Measurements from ENCODE around the gene KCNJ18. TPM values are rescaled to one million over a fixed set of nuclear protein-coding genes. Genes with fewer than 3 reads are reported as not detected.
A peak's percentile ranks its signal among the peaks of the same experiment; 100 is the strongest.
"Not testable (repeated sequence)": the region's sequence is repeated elsewhere in the genome, so short reads cannot be mapped to it uniquely, and the experiment has no call there.

The KCNJ18 gene
- total RNA-seq, 1 donor from 2014 or later: not detected

DNA sequence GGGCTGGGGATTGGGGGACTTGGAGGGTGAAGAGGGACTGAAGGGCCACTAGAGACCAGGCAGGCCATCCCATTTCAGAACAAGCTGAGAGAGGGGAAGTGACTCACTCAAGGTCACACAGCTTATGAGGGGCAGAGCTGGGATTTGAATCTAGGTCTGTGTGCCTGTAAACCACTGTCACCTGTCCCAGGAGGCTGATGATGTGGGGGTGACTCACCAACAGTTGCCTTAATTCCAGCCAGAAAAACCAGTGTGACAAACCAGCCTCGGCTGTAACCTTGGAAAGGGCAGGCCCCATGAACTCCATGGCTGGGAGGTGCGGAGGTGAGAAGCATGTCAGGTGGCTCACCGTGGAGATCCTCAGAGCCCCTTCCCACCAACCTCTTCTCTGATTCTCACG lies 1.6 kb downstream of the KCNJ18 start:
- H3K9me3 ChIP-seq; H3K4me3 ChIP-seq; ATAC-seq; H3K27me3 ChIP-seq (ENCODE audit: low read depth); H3K4me1 ChIP-seq; H3K36me3 ChIP-seq; DNase-seq; intact Hi-C loops (cut with DNase I); H3K27ac ChIP-seq: not testable (repeated sequence)

DNA sequence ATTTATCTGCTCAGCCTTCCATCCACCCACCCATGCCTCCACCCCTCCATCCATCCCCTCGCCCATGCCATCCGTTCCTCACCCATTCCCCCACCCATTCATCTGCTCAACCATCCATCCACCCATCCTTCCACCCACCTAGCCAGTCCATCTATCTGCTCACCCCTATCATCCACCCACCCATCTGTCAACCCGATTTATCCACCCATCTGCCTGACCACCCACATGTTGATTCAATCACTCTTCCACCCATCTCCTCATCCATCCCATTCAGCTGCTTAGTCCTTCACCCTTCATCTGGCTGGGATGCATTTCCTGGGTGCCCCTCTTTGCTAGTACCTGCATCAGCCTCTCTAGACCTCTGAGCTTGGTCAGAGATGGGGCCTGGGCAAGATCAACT lies 3.9 kb downstream of the KCNJ18 start:
- H3K27me3 ChIP-seq (ENCODE audit: low read depth); DNase-seq; H3K27ac ChIP-seq; H3K4me1 ChIP-seq; ATAC-seq; H3K9me3 ChIP-seq; H3K36me3 ChIP-seq; H3K4me3 ChIP-seq; intact Hi-C loops (cut with DNase I): not testable (repeated sequence)

DNA sequence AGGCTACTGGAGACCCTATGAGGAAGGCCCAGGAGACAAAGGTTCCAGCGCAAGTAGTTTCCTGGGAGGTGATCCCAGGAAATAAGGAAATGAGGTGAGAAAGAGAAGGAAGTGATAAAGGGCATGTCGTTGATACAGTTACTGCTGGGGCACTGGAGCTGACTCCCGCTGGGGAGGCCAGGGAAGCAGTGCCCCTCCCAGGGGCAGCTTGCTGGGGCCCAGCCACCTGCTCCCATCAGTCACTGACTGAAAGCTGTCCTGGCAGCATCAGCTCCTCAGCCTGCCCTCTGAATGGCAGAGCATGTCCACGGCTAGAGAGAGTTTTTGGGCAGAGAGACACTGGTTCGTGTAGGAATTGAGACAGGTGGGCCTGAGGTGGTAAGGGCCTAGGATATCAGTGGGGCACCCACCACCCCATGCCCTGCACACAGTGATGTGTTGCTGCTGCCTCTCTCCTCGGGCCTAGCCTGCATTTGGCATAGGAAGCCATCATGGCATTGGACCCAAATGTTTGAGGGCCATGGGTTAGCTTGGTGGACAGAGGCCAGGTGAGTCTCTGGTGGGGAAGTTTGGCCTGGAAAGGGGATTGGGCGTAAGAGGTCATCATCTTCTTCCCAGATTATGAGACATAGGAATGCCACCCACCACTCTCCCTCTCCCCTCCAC lies 4.7 kb downstream of the KCNJ18 start:
- H3K9me3 ChIP-seq; H3K36me3 ChIP-seq; H3K4me3 ChIP-seq; H3K4me1 ChIP-seq; DNase-seq; intact Hi-C loops (cut with DNase I); H3K27ac ChIP-seq; H3K27me3 ChIP-seq (ENCODE audit: low read depth): not testable (repeated sequence)
- peak in 1 of 2 donors; percentile 5 for ATAC-seq

DNA sequence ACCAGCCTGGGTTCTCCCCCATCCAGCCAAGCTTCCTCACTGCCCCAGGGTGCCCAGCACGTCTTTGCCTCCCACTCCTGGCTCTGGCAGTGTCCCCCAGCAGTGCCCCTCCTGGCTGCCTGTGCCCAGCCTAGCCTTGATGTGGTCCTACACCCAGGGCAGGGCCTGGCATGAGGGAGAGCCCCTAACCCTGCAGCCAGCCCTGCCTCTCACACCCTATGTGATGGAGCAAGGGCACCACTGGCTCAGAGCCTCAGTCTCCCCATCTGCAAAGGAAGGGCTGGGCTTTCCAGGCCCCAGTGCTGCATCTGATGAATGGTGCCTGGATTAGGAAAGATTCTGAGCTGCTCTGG lies 5.2 kb downstream of the KCNJ18 start:
- intact Hi-C loops (cut with DNase I); DNase-seq; H3K36me3 ChIP-seq; H3K27ac ChIP-seq; H3K4me1 ChIP-seq; H3K9me3 ChIP-seq; H3K27me3 ChIP-seq (ENCODE audit: low read depth); H3K4me3 ChIP-seq: not testable (repeated sequence)
- ATAC-seq: peak in 1 of 2 donors; percentile 5

DNA sequence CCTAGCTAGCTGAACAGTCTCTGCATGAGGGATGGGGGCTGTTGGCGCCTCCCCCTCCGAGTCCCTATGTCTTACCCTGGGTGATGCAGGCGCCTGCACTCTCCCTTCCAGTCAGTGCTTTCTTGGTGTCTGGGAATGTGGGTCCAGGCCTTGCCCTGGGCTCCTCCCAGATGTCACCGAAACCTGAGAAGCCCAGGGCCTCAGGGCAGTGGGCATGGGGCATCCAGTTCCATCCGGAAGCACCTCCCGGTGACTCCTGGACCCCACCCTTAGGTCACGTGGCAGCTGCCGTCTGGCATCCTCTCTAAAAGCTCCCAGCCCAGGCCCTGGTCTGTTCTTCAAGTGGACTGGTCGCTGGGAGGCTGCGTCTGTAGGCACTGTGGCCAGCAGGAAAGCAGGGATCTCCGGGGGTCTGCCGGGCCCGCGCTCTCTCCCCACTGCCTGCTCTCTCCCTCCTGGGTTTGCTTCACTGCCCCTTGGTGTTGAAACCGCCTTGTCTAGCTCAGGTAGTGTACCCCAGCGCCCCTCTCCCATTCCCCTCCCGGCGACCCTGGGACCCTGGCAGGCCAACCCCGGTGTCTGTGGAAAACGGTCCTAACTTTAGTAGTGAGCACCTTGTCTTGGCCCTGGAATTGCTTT lies 6.2 kb downstream of the KCNJ18 start:
- H3K4me3 ChIP-seq; H3K36me3 ChIP-seq; H3K27me3 ChIP-seq (ENCODE audit: low read depth); H3K27ac ChIP-seq; intact Hi-C loops (cut with DNase I); DNase-seq; H3K4me1 ChIP-seq; ATAC-seq; H3K9me3 ChIP-seq: not testable (repeated sequence)

DNA sequence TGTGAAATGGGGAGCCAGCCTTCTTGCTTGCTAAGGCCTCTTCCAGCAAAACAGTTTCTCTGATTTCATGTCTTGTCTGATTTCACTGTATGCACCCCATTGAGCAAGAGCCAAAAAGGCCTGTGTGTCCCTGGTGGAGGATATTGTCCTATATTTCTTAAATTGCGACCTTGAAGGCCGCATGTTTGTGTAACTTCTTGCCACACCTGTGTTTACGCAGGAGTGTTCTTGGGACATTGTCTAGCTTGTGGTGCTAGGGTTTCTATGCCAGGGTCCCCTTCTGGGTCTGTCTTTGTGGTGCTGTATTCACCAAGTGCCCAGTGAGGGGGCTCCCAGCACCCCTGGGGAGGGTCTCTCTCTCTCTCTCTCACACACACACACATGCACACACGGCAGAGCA lies 6.8 kb downstream of the KCNJ18 start:
- H3K9me3 ChIP-seq; H3K4me3 ChIP-seq; H3K27ac ChIP-seq; intact Hi-C loops (cut with DNase I); H3K4me1 ChIP-seq; H3K27me3 ChIP-seq (ENCODE audit: low read depth); ATAC-seq; DNase-seq; H3K36me3 ChIP-seq: not testable (repeated sequence)

DNA sequence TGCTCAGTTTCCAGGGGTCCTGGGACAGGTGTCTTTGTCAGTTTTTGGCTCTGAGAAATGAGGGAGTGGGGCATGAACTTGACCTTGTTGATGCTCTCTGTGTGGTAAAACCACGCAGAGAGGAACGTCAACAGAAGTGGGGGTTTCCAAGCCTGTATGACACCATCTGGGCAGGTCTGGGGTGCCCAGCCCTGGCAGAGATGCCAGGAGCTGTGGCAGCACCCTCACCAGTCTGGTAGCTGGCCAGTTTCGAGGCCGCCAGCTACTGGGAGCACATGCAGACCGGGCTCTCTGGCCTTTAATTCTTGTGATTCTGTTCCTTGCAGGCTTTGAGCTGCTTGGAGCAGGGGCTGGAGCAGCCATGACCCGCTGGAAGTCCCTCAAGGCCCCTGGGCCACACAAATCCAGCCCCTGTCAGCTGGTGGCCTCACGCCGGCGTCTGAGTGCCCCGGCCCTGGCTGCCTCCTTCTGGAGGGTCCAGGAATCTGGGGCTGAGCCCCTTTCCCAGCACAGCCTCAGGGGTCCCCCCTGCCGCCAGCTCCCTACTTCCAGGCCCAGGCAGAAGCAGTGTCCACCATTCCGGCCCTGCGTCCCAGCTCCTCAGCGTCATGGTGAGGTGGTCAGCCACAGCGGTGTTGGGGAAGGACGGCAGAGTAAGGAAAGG lies 7.4 kb downstream of the KCNJ18 start:
- intact Hi-C loops (cut with DNase I); DNase-seq; H3K27me3 ChIP-seq (ENCODE audit: low read depth); H3K9me3 ChIP-seq; H3K27ac ChIP-seq; H3K4me1 ChIP-seq; H3K36me3 ChIP-seq; ATAC-seq; H3K4me3 ChIP-seq: not testable (repeated sequence)

DNA sequence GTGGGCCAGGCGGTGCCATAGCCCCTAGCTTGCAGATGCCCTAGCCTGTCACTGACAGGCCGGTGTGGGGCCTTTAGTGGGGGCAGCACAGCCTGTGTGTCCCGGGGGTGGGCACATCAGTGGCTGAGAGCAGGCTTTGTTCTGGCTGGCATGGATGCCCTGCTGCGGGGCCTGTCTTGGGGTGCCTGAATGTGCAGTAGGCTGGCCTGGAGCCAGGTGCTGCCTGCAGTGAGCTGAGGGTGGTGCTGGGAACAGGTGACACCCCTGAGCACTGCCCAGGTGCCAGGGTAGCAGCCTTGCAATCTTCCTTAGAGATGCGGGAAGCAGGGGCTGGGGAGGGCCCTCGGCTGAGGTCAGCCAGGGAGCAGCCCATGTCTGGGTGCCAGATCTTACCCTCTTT lies 8.8 kb downstream of the KCNJ18 start:
- ATAC-seq; H3K36me3 ChIP-seq; H3K27ac ChIP-seq; DNase-seq; H3K4me1 ChIP-seq; H3K27me3 ChIP-seq (ENCODE audit: low read depth); H3K4me3 ChIP-seq; intact Hi-C loops (cut with DNase I); H3K9me3 ChIP-seq: not testable (repeated sequence)

DNA sequence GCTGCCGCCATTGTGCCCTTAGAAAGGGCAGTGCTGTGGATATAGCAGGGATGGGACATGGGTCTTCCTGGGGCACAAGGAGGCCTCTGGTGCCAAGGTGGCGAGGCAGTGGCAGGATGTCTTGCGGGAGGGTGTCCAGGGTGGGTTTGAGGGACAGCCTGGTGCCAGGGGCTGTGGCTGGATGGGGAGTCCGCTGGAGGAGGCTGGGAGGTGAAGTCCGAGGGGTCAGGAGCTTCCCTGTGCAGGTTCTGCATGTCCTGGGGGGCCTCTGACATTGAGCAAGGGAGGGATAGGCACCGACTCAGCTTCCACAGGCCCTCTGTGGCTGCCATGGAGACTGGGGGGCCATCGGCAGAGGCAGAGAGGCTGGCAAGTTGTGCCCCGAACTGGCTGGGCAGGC lies 9.7 kb downstream of the KCNJ18 start:
- H3K4me3 ChIP-seq; ATAC-seq; H3K9me3 ChIP-seq; intact Hi-C loops (cut with DNase I); H3K36me3 ChIP-seq; H3K27me3 ChIP-seq (ENCODE audit: low read depth); H3K4me1 ChIP-seq; DNase-seq; H3K27ac ChIP-seq: not testable (repeated sequence)

DNA sequence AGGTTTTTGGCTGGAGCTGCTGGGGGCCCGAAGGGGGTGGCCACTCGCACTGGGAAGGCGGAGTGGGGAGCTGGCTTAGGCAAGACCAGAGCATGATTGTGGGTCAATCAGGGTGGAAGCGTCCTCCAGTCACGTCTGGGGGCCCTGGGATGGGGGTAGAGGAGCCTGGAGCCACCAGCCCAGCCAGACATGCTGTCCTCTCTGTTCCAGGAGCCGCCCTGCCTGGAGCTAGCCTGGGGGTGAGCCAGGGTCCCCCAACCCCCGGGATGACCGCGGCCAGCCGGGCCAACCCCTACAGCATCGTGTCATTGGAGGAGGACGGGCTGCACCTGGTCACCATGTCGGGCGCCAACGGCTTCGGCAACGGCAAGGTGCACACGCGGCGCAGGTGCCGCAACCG lies 10.2 kb downstream of the KCNJ18 start:
- not testable (repeated sequence) for H3K4me3 ChIP-seq

DNA sequence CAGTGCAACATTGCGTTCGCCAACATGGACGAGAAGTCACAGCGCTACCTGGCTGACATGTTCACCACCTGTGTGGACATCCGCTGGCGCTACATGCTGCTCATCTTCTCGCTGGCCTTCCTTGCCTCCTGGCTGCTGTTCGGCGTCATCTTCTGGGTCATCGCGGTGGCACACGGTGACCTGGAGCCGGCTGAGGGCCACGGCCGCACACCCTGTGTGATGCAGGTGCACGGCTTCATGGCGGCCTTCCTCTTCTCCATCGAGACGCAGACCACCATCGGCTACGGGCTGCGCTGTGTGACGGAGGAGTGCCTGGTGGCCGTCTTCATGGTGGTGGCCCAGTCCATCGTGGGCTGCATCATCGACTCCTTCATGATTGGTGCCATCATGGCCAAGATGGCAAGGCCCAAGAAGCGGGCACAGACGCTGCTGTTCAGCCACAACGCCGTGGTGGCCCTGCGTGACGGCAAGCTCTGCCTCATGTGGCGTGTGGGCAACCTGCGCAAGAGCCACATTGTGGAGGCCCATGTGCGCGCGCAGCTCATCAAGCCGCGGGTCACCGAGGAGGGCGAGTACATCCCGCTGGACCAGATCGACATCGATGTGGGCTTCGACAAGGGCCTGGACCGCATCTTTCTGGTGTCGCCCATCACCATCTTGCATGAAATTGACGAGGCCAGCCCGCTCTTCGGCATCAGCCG lies 10.8 kb downstream of the KCNJ18 start:
- ATAC-seq; H3K27ac ChIP-seq; DNase-seq; H3K27me3 ChIP-seq (ENCODE audit: low read depth); H3K4me1 ChIP-seq; H3K9me3 ChIP-seq; intact Hi-C loops (cut with DNase I); H3K4me3 ChIP-seq; H3K36me3 ChIP-seq: not testable (repeated sequence)

More for the DNA sequence above, 10.2 kb downstream of the KCNJ18 start:
- H3K27ac ChIP-seq; H3K27me3 ChIP-seq (ENCODE audit: low read depth); H3K36me3 ChIP-seq; intact Hi-C loops (cut with DNase I); ATAC-seq; DNase-seq; H3K4me1 ChIP-seq; H3K9me3 ChIP-seq: not testable (repeated sequence)

DNA sequence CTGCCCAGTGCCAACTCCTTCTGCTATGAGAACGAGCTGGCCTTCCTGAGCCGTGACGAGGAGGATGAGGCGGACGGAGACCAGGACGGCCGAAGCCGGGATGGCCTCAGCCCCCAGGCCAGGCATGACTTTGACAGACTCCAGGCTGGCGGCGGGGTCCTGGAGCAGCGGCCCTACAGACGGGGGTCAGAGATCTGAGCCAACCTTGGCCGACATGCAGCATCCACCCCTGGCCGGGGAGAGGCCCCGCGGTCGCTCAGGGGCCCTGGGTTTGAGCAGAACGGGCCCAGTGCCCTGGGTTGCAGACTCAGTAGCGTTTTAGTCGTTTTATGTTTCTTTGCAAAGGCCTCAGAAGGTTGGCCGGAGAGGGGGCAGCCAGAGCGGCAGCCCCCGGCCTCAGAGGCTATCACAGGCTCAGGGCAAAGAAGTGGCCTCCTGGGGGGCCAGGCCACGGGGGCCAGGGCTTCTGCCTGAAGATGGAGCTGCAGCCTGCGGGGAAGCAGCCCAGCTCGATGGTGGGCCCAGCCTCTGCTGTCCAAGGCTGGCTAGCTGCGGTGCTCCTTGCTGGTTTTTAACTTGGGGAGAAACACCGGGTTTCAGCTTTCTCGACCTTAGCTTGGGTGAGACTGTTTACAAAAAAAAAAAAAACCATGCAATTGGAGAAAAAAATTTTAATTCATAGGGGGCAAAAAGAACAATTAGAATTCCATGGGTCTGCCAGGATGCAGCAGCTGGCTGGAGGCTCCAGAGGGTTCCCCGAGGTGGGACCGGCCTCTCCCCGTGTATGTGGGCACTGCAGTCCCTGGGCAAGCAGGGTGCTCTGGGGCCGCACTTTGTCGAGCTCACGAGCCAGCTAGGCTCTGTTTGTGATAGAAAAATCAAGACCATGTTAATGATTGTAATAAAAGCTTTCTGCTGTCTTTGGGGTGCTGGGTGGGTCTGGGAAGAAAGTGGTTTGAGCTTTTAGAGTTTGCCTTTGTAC lies 11.9 kb downstream of the KCNJ18 start:
- H3K9me3 ChIP-seq; H3K36me3 ChIP-seq; H3K27me3 ChIP-seq (ENCODE audit: low read depth); H3K4me3 ChIP-seq; DNase-seq; H3K4me1 ChIP-seq; ATAC-seq; H3K27ac ChIP-seq; intact Hi-C loops (cut with DNase I): not testable (repeated sequence)
